Middle frontal gyrus (tissue), 1 donor: ENCODE measurements around the gene DNAJB6.

Experiments used
- DNase-seq: peaks from one replicate; pipeline ENCODE4 v3.0.0-alpha.2; 2015; ENCODE audit warnings: low spot score; ENCODE audit errors: extremely low spot score

Gene DNAJB6

GRCh38 chr7:157366722-157367121 lies 29.9 kb downstream of the DNAJB6 start:
- DNase-seq, result no peak

GRCh38 chr7:157368955-157369354 lies 32.2 kb downstream of the DNAJB6 start:
- DNase-seq, result no peak

- DNase-seq, result no peak
Measured at GRCh38 chr7:157370742-157371141, 33.9 kb downstream of the DNAJB6 start.

- no peak for DNase-seq
Measured at GRCh38 chr7:157371296-157371695, 34.5 kb downstream of the DNAJB6 start.

- no peak for DNase-seq
Measured at GRCh38 chr7:157372300-157373232, 35.8 kb downstream of the DNAJB6 start.

- DNase-seq, result no peak
Measured at GRCh38 chr7:157373493-157373892, 36.7 kb downstream of the DNAJB6 start.

DNA sequence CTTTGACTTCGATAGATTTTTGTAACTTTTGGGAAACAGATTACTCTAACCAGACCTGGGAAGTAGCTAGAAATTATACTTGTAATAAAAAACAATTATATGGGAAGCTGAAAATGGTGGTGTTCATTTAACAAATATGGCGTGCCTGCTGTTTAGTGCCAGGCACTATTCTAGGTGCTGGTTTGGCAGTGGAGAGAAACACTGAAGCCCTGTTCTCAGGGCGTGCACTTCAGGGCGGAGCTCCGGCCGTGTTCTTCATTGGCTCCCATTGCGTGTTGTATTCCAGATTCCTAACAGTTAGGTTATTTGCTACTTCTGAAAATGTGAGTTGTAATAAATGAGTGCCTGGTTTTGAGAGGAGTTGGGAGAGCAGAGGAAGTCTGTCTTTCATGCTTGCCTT lies 38.6 kb downstream of the DNAJB6 start:
- DNase-seq, result no peak

- no peak for DNase-seq
Measured at GRCh38 chr7:157377436-157378124, 40.8 kb downstream of the DNAJB6 start.

- no peak for DNase-seq
Measured at GRCh38 chr7:157378390-157378789, 41.6 kb downstream of the DNAJB6 start.

GRCh38 chr7:157379493-157379892 lies 42.7 kb downstream of the DNAJB6 start:
- no peak for DNase-seq

DNA sequence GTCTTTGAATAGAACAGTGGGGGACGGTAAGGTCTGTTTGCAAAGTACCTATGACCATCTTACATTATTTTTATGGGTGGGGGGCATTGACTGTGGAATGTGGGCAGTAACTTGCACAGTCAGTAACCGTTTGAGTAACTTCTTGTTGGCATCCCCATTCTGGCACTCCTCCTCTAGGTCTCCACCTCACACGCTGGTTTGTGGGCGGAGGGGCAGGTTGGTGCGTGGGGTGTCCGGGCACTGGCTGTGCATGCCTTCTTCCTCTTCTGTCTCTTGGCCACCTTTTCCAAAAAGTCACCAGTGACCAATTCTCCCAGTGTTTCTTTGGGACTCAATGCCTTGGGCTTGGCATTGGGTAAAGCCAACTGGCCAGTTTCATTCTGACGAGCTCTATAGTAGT lies 43.6 kb downstream of the DNAJB6 start:
- DNase-seq, result no peak

GRCh38 chr7:157383868-157384267 lies 47.1 kb downstream of the DNAJB6 start:
- DNase-seq, result no peak

- DNase-seq, result no peak
Measured at GRCh38 chr7:157384301-157384700, 47.5 kb downstream of the DNAJB6 start.

GRCh38 chr7:157386979-157387800 lies 50.4 kb downstream of the DNAJB6 start:
- DNase-seq, result peak; percentile 57

GRCh38 chr7:157388301-157388700 lies 51.5 kb downstream of the DNAJB6 start:
- no peak for DNase-seq

DNA sequence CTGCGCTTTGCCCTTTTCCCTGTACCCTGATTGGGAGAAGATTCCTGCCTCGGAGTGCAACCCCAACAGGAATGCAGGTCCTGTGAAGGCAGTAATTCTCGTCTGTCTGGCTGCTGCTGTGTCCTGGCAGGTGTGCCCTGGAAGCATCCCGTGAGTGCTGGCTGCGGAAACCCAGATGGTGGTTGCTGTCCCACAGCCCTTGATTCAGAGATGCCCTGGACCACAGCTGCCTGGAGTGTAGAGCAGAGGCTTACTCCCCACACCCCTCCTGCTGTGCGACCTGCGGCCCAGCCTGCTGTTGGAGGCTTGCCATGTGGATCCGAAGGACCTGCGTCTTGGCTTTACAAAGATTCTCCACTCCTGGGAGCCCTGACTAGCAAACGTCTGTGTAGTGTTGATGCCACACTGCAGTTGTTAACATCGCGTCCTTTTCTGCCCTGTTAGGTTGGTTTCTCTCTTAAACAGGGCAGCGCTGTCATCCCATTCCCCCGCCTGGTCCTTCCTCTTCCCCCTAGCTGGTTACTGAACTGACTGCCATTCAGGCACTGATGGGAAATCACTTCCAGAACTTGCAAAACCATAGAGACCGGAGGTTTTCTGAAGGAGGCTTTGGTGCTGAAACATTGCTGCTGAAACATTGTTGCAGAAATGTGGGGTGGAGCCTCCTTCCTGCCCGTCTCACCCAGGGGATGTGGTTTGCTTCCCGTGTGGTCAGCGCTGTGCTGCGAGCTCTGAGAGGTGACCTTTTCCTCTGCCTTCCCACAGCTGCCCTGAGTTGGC lies 53.3 kb downstream of the DNAJB6 start:
- no peak for DNase-seq

DNA sequence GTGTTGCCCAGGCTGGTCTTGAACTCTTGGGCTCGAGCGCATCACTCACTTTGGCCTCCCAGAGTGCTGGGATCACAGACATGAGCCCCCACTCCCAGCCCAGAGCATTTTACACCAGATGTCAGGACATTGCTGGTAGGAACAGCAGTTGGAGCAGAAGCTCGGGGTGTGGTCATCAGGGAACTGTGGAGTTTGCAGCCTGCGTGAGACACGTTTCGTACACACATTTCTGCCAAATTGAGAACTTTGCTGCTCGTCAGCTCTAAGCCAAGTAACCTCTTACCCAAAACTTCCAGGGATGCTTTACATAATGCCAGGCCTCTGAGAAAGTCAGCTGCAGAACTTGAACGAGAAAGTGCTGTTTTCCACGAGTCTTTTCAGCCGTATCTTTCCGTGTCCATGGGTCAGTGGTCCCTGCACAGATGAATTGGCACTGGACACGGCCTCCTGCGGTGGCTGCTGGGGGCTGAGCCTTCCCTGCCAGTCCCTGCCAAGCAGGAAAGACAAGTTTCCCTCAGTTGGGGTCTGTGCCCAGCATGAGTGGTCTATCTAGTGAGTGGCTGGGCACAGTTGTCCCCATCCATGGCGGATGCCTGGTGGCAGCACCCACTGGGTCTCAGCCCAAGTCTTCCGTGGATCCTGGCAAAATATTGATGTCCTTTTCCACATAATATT lies 54.4 kb downstream of the DNAJB6 start:
- no peak for DNase-seq

DNA sequence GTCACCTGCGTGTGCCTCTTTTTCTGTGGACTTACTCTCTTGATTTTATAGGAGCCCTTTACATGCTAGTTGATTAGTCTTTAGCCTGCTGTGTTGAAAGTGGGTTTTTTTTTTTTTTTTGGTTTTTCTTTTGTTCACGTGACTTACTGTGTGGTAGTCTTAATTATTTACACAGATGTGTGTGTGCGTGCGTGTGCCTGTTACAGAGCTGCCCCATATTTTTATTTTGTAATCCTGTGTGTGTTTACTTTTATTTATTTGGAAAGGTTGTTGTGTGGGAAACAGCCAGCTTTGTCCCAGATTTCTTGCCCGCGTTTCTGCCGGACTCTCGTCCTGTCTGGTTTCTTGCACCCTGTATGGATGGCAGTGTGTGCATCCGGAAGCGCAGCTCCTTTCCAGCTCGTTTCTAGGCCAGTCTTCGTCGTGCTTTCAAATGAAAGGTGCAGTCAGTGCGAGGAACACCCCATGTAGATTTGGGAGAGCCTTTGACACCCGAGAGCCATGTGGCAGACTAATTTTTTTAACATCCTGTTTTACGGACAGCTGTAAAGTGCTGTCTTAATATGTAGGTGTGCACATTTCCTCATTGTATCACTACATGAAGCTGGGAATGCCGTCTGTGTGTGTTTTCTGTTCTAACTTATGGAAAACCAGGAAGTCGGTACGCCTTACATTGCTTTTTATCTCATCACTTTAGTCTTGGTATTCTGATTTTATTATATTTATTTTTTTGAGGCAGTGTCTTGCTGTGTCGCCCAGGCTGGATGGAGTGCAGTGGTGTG lies 55.6 kb downstream of the DNAJB6 start:
- no peak for DNase-seq
